Stimulated activated naive CD4-positive, alpha-beta T cell treated with Interleukin-2 at 50 U/mL for 16 hours (primary cell): Measurements from ENCODE around the gene METTL23.

Experiments
- DNase-seq: peaks from one replicate; lab custom pipeline; 2025; lab: John Stamatoyannopoulos, UW

Gene METTL23

GRCh38 chr17:76772842-76773525 lies 46.3 kb downstream of the METTL23 start:
- DNase-seq = peak; percentile 55

GRCh38 chr17:76775021-76775600 lies 48.5 kb downstream of the METTL23 start:
- no peak for DNase-seq

GRCh38 chr17:76781056-76781982 lies 54.7 kb downstream of the METTL23 start:
- no peak for DNase-seq

GRCh38 chr17:76783146-76783545 lies 56.5 kb downstream of the METTL23 start:
- DNase-seq = no peak
